NCI-H187 treated with DMSO at 0.1 percent for 48 hours (cell line): ENCODE results near the gene OR14I1.
"Not testable (repeated sequence)": the region's sequence is repeated elsewhere in the genome, so short reads cannot be mapped to it uniquely, and the experiment has no call there.

Source experiments
- DNase-seq: peaks from one replicate; lab custom pipeline; 2025; lab: John Stamatoyannopoulos, UW

OR14I1 gene

DNA sequence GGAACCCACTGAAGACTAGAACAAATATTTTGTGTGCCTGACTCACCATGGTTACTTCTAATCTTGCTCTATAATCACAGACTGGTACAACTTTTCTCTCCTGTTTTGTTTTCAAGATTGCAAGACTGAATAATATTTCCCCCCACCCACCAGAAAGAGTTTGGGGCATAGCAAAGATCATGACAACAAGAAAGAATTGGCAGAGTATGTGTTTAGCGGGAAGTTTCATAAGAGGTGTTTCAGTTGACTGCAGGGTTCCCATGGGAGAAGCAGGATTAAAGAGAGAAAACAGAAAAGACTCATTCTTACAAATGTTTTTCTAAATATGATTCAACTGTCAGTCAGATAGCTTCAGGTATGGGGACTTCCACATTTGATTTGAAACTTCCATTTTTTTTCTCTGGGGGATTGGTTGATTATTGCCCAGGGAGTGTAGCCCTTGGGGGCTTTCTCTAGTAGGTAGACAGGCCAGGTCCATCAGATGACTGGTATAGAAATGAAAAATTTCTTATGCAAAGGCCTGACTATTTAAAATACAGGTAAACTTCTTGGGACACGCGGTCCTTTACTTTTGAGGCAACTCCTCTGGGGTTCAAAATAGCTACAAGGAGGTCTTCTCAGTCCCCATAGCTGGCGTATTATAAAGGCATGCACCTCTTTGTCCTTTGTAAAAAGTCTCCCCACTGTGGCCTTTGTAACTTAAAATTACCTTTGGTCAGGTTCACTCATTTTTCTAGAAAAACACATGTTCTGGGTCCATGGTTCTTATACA, 13.9 kb downstream of the OR14I1 start:
- DNase-seq: no peak

GRCh38 chr1:248686815-248687214, 15.8 kb downstream of the OR14I1 start:
- DNase-seq: no peak

GRCh38 chr1:248681651-248682050, 20.9 kb downstream of the OR14I1 start:
- DNase-seq: no peak

GRCh38 chr1:248670003-248670402, 32.6 kb downstream of the OR14I1 start:
- DNase-seq: no peak

DNA sequence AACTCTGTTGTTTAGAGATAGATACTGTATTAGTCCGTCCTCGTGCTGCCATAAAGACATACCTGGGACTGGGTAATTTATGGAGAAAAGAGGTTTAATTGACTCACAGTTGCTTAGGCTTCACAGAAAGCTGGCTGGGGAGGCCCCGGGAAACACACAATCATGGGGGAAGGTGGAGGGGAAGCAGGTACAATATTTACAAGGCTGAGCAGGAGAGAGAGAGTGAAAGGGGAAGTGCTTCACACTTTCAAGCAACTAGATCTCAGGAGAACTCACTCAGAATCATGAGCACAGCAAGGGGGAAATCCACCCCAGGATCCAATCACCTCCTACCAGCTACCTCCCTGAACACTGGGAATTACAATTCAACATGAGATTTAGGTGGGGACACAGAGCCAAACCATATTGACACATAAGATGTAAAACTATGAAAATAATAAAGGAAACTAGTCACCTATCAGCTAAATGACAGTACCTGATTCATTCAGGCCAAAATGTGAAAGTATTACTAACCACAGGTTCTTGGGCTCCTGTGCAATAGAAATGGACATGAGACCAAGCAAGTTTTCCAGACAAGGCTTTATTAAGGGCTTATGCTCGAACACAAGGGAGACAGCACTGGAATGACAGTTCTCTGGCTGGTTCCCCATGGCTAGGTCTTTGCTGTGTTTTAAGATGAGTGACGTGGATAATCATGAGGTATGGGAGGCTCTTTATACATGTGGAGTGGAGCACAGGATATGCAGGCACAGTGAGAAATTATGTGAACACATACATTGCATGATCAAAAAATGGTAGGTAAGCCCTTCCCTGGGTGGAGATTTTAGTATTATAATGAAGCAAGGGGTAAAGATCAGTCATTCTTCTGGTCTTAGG, 38.9 kb downstream of the OR14I1 start:
- DNase-seq: not testable (repeated sequence)

GRCh38 chr1:248656797-248657196, 45.8 kb downstream of the OR14I1 start:
- DNase-seq: not testable (repeated sequence)

DNA sequence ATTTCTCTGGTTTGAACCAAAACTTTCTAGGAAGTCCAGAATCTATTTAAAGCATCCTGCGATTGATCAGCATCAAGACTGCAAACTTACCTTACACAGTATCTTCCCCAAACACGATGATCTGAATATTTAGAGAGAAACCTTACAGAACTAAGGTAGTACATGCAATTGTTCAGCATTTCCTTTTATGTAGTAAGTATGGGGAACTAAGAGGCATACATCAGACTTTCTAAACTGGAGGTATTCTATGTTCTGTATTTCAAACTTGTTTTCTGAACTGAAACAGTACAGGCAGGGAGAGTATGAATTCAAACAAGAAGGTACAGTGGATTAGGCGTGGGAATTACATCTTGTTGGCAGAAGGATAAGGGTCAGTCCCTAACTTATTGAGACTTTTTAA, 47.2 kb downstream of the OR14I1 start, which contains the start of gene OR2T27:
OR2T27 (minus strand) TSS at position 175 of the 400 bp plus-strand sequence. CDS start 4,644 bp downstream, outside the sequence.
- not testable (repeated sequence) for DNase-seq
